ENCODE data around the gene POLR2L.
A peak's percentile ranks its signal among the peaks of the same experiment; 100 is the strongest.

Gene POLR2L

DNA sequence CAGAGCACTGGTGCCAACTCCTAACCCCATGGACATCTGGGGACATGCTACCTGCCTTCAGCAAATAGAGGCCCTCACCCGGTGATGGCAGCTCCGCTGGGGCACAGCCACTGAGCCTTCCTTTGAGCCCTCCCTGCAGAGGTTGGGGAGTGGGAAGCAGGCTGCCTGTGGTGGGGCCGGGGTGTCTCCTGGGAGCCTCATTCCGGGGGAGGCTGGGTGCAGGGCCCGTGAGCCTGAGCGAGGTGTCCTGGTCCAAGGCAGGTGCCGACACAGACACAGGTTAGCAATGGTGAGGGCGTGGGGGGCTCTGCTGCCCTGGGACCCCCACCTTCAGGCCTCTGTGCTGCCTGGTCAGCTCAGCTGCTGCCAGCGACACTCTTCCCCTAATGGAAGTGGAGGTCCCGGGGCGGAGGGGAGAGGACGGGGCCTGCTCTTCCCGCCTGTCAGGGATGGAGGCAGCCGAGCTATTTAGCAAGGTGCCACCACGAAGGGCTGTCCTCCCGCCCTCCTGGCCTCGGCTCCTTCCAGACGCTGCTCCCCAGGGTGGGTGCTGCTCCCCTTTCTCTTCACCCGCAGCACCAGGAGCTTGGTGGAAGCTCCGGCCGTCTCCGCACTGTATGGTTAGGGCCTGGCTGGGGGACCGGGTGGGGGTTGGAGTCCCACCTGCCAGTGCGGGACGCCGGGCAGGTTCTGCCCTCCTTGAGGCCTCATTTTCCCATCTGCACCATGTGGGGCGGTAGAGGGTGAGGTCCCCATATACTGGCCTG, 11.5 kb upstream of the POLR2L start:
- no peak for DNase-seq

DNA sequence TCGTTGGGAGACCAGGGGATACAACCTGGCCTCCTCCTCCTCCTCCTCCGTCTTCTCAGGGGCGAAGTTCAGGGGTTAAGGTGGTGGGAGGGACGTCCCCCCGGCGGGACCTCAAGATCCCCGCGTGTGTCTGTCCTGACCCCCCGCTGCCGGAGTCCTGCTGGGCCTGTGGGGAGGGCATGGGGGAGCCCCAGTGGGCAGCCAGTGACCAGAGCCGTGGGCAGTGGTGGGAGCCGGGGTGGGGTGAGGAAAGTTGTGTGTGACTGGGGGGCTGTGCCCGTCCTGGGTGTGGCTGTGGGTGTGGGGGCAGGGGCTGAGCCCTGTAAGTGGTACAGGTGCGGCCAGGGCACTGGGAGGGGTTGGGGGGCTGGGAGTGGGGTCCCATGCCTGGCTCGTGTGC, 10.4 kb upstream of the POLR2L start:
- no peak for DNase-seq

GRCh38 chr11:850775-851763, 8.7 kb upstream of the POLR2L start:
- DNase-seq: no peak

DNA sequence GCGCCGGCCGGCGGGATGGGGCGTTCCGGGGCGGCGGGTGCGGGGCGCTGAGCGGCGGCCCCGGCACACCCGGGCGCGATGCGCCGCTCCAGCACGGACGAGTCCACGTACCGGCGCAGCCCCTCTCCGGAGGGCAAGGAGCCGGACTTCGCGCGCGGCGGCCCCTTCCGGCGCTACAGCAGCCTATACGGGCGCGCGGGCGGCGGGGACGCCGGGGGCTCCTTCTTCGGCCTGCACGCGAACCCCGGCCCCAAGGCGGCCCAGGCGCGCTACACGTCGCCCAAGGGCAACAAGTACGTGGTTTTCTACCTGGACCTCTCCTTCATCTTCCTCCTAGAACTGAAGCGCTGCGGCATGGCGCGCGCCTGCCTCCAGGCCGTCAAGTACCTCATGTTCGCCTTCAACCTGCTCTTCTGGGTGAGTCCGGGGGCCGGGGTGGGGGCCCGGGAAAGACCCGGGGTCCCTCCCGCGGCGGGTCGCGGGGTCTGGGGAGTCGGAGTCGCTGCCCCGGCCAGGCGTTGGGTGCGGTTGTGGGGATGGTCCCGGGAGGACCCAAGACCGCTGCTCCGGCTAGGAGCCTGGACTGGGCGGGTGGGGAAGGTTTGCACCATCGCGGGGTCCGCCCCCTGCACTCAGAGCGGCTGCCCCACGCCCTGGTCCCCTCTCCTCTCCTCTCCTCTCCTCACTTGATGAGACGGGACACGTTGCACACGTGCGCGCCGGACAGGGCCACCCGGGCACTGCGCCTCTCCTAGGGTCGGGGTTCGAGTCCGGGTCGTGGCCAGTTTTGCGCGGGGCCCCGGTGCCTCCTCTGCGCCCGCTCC, 7.8 kb upstream of the POLR2L start:
- no peak for DNase-seq

DNA sequence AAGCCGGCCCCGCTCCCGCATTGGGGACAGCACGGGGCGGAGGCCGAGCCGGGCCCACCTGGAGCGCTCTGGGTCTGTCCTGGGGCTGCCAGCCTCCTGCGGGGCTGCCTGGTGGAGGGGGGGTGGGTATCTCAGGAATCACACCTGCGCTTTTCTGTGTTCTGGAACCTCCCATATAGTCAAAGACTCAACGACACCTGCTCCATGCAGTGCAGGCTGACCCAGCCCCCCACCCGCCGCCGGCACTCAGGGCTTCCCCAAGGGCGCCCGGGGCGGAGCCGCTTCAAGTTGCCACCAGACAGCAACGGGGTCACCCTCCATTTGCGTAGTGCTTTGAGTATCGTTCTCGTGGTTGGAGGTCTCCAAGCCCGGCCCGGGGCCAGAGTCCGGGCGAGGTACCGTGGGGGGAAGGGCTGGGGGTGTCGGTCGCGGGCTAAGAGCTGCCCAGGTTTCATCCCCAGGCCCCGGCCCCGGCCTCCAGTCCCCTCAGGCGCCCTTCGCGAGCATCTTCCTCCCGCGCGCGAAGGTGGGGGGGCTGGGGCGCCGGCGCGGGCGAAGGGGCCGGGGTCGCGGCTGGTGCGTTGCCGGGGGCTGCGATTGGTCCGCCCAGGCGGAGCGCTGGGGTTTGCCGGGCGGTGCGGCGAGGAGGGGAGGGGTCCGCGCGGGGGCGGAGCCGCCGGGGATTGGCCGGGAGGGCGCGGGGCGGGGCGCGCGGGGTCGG, 6.9 kb upstream of the POLR2L start:
- no peak for DNase-seq

- peak; percentile 42 to 44 for DNase-seq
Measured at GRCh38 chr11:848380-848931, 6.1 kb upstream of the POLR2L start.

DNA sequence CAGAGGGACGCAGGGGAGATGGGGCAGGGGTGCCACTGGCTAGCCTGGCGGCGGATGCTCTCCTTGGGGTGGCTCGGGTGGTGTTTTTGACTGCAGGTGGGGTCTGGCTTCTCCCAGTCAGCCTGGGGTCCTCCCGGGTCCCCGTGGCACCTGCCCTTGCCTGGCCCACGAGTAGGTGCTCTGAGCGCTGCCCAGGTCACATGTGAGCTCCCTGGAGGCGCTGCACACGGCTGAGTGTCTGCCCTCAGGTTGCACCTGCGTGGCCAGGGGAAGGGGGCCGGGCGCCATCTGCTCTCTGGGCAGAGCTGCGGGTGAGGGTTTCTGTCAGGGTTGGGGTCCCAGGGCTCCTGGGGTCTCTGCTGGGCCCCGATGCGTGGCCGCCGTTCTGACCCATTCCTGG, 5.5 kb upstream of the POLR2L start:
- no peak for DNase-seq

DNA sequence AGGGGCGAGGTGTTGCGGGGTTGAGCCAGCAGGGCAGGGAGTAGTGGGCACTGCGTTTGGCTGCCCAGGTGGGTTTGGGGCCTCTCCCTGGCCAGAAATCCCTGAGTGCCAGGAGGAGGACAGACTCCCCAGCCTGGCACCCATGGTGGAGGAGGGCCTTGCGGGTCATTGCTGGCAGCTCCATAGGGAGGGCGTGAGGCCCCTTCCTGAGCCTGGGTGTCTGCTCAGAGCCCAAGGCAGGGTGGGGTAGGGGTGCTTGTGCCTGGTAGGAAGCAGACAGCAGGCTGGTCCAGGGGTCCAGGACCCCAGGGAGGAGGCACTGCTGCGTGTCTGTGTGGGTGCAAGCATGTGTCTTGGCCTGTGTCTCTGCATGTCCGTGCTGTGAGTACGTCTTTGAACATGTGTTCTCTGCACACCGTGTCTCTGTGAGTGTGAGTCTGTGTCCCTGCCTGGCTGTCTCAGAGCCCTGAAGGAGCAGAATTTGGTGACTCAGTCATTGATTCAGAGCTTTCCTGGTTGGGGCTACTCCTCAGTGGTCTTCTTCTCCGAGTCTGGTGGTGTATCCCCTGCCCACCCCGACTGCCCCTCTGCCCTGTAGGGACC, 4.3 kb upstream of the POLR2L start:
- DNase-seq: no peak

DNA sequence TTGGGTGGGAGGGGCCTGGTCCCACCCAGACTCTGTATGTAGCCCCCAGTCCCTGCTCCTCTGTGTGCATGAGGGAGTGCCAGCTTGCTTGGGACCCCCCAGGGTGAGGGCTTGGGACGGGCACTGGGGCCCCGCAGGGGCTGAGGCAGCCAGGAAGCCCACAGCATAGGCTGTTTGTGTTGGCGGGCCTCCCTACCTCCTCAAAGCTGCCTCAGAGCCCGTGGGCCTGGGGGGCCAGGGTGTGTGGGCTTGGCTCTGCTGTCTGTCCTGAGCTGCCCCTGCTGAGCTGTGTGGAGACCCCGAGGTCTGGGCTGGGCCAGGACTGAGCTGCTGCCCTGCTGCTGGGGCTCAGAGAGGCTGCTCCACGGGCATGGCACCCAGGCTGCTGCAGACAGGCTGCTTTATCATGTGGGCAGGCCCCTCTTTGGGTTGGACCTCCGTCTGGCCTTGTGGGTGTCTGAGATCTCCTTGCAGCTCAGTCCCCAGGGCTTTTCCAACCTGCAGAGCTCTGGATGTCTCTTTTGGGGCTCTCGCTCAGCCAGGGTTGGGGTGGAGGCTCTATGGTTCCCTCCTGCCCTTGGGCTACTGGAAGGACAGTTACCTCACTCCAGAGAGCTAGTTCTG, 3.7 kb upstream of the POLR2L start:
- DNase-seq: no peak

- peak; percentile 44 to 52 for DNase-seq
Measured at GRCh38 chr11:844693-845644, 2.6 kb upstream of the POLR2L start.

- peak; percentile 69 to 75 for DNase-seq
Measured at GRCh38 chr11:843818-844692, 1.7 kb upstream of the POLR2L start.

GRCh38 chr11:843086-843734, 881 bp upstream of the POLR2L start:
- DNase-seq: no peak

GRCh38 chr11:841981-842369, 354 bp downstream of the POLR2L start:
- peak in 1 of 2 donors; percentile 37 for DNase-seq

DNA sequence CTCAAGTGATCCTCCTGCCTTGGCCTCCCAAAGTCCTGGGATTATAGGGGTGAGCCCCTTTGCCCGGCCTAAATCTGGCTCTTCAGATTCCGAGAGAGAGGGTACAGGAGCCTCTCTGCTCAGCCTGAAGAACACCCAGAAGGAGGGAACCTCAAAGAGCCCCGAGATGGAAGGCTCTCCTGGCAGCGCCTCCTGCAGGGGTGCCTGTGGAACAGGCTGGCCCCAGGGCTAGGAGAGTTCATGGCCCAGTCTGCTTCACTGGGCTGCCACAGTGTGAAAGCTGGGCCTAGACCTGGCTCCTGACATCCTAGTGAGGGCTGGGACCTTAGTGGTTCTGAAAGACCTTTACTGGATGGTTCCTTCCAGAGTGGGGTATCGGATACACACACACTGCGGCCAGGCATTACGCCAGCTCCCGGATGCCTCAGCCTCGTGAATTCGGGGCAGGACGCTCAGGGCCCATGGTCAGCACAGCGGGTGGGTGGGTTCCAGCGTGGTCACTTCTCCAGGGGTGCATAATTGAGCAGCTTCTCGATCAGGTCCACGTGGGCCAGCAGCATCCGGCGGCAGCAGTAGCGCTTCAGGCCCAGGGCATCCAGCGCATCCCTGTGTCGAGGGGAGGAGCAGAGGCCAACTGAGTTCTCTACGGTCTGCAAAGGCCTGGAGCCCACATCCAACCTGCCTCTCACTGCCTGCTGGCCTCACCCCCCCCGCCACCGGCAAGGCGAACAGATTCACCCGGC, 2.3 kb downstream of the POLR2L start:
- peak in 1 of 2 donors; percentile 17 for DNase-seq

GRCh38 chr11:839280-839623, 3.1 kb downstream of the POLR2L start:
- DNase-seq: no peak

DNA sequence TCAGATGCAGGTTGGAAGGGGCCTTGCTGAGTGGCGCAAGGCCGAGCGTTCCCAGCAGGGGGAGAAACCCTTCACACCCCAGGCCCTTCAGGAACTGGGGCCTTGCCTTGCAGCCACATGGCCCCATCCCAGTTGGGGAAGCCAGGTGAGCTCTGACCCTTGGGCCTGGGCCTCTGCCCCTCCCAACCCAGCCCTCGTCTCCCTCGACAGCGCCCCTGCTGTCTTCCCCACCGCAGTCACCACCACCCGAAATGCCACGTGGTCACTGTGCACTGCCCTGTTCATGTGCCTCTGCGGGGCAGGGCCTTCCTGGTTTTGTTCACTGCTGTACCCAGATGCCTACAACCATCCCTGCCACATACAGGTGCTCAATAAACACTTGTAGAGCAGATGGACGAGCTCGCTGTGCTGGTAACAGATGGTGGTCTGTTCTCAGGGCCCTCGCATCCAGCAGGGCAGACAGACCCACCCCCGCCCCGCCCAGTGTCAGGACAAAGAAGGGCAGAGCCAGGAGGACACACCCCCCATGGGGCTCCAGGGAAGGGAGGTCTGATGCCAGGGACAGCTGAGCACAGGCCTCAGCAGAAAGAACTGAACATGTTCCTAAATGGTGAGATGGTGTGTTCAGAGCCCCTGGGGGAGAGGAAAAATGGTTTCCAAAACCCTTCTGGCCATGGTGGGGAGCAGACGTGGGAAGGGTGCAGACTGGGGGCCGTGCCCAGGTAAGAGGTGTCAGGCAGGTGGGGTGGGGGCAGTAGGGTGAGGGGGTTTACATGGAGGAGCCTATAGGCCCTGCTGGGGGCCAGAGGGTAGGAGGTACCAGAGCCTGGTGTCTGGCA, 3.7 kb downstream of the POLR2L start:
- no peak for DNase-seq

DNA sequence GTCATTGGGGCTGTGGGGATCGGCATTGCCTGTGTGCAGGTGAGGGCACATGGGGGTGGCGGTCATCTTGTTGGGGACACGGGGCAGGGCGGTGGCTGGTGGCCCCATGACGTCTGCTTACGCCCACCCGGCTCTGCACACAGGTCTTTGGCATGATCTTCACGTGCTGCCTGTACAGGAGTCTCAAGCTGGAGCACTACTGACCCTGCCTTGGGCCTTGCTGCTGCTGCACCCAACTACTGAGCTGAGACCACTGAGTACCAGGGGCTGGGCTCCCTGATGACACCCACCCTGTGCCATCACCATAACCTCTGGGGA, 4.4 kb downstream of the POLR2L start:
- DNase-seq: no peak

Measured in inflammatory macrophage (primary cell).